HG03159 (cell line): ENCODE measurements around the gene FGF12.
A peak's percentile ranks its signal among the peaks of the same experiment; 100 is the strongest.

Source experiments
- ATAC-seq: cut with Tn5 transposase; IDR thresholded peaks from one replicate; pipeline ENCODE4 v1.9.1; 2021; ENCODE audit warnings: mild to moderate bottlenecking, moderate library complexity; ENCODE audit not compliant: unreplicated experiment

FGF12 gene

GRCh38 chr3:192155194-192155593 is 572.1 kb downstream of the FGF12 start:
- ATAC-seq = no peak

- ATAC-seq = no peak
These were observed 594.1 kb downstream of the FGF12 start for GRCh38 chr3:192133271-192133670.

- ATAC-seq = peak; percentile 81
These were observed 596.7 kb downstream of the FGF12 start for GRCh38 chr3:192130534-192131132.

GRCh38 chr3:192129586-192129985 is 597.8 kb downstream of the FGF12 start:
- no peak for ATAC-seq

- peak; percentile 53 for ATAC-seq
These were observed 598.4 kb downstream of the FGF12 start for GRCh38 chr3:192128922-192129321.

- no peak for ATAC-seq
These were observed 599.3 kb downstream of the FGF12 start for GRCh38 chr3:192128060-192128459.

- ATAC-seq = peak; percentile 89
These were observed 604.3 kb downstream of the FGF12 start for GRCh38 chr3:192122832-192123594.

GRCh38 chr3:192121923-192122322 is 605.4 kb downstream of the FGF12 start:
- no peak for ATAC-seq

- ATAC-seq = no peak
These were observed 618.5 kb downstream of the FGF12 start for GRCh38 chr3:192108820-192109219.

GRCh38 chr3:192106543-192106942 is 620.8 kb downstream of the FGF12 start:
- ATAC-seq = no peak

- peak; percentile 46 for ATAC-seq
These were observed 634.8 kb downstream of the FGF12 start for GRCh38 chr3:192092388-192093005.

- ATAC-seq = no peak
These were observed 635.5 kb downstream of the FGF12 start for GRCh38 chr3:192091831-192092230.

- ATAC-seq = peak; percentile 81
These were observed 636.8 kb downstream of the FGF12 start for GRCh38 chr3:192090586-192090985.
